GM21423 (cell line): ENCODE data around the gene MACROD1.
"Not testable (repeated sequence)": the region's sequence is repeated elsewhere in the genome, so short reads cannot be mapped to it uniquely, and the experiment has no call there.

Source experiments
- ATAC-seq: cut with Tn5 transposase; IDR thresholded peaks from one replicate; pipeline ENCODE4 v1.9.1; 2021; ENCODE audit warnings: mild to moderate bottlenecking, moderate library complexity; ENCODE audit not compliant: unreplicated experiment

MACROD1 gene

DNA sequence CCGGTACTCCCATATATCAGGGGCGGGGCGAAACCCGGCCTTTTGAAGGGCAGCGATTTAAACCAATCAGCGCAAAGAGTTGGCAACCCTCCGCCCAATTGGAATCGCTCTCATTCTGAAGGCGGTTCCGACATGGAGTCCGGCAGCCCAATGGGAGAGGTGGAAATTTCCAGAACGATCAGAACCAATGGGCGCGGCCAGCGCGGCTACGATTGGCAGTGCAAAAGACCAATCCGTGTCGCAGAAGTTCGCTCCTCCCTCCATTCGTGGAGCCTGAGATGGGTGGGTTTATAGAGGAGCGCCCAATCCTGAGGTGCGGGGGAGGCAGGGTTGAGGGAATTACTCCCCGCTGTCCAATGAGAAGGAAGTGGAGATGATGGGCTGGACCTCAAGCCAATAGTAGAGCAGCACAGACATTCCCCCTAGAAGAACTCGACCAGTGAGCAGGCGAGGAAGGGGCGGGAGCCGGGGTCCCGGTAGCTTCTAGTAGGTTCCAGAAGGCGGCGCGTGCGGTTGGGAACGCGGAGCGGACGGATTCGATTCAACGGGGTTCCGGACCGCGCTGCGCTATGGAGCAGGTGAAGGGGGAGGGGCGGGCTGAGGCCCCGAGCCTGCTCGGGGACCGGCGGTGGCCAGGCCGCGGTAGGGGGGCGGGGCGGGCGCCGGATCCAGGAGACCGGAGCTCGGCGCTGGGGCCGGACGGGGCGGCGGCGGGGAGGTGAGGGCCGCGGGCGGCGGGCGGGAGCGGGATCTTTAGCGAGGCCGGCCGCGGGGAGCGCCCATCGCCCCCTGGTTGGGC is 20.0 kb upstream of the MACROD1 start, which contains the start of gene STIP1:
STIP1 (plus strand) TSS at position 479 of the 799 bp plus-strand sequence; CDS start at position 570, 91 bp downstream.
- ATAC-seq, result peak; percentile 83

DNA sequence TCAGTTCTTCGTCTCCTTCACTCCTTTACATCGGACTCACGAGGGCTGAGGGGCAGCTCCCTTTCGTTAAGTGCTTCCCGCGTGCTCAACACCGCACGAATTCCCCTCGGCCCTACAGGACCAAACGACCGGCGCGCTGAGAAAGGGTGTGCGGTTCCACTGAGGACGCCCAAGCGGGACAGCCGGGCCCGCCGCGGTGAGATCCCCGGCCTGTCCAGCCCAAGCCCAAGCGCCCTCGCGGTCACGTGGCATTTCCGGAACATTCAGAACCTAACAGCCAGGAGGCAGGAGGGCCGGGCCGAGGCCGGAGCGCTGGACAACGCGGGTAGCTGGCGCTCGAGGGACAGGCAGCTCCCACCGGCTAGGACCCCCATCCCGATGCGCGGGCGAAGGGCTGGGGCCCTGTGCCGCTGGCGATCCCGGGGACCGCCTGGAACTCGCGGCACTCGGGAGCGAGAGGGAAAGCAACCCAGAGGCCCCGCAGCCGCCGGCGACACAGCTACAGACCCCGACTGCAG is 19.3 kb upstream of the MACROD1 start:
- peak; percentile 24 for ATAC-seq

DNA sequence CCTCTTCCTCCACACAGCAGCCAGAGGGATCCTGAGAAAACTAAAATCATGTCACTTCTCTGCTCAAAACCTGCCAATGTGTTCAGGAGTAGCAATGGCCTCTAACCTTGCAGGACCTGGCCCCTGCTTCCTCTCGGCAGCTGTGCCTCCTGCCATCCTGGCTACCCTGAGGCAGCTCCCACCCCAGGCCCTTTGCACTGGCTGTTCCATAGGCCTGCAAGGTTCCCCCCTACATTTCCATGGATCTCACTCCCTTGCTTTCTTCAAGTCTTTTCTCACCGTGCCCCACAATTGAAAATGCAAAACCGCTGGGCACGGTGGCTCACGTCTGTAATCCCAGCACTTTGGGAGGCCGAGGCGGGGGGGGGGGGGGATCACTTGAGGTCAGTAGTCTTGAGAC is 18.0 kb upstream of the MACROD1 start:
- ATAC-seq, result no peak

DNA sequence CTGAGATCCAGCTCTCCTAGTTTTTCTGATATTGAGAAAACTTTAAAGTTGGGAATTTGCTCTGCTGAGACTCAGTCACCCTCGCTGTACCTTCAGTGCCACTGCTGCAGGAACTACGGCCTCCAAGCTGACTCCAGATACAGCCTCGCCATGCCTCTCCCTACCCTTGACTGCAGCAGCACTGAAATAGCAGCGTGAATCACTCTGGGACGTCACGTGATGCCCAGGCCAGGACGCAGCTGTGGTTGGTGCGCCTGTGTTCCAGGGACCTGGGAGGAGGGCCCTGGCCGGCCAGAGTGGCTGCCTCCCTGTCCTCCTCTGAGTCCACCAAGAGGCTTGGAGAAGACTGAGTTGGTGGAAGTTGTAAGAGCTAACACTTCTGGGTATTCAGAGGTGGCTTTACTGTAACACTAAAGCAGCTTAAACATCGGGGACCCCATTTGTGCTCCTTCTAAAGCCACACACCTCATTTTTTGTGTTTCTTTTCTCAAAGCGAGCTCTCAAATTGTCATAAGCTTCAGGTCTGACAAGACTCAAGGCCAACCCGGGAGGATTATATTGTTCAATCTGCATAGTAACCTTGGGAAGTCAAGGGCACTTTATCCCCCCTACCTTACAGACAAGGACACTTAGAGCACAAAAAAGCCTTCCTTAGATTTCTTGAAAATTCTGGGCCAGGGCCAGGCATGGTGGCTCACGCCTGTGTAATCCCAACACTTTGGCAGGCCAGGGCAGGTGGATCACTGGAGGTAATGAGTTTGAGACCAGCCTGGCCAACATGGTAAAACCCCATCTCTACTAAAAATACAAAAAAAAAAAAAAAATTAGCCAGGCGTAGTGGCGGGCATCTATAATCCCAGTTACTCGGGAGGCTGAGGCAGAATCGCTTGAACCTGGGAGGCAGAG is 15.8 kb upstream of the MACROD1 start:
- no peak for ATAC-seq

DNA sequence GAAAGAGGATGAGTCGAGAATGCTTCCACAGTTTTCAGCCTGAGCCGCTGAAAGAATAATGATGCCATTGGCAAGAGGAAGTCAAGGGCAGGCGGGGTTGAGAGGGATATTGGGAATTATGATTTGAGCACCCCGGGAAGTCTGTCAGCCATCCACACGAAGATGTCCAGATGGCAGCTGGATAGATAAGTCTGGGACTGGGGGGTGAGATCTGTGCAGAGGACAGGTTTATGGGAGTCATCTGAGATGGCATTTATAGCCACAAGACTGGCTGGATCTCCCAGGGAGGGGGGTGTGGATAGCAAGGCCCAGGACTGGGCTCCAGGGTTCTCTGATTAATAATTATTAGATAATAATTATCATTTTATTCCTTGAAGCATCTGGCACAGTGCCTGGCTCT is 15.0 kb upstream of the MACROD1 start:
- no peak for ATAC-seq

DNA sequence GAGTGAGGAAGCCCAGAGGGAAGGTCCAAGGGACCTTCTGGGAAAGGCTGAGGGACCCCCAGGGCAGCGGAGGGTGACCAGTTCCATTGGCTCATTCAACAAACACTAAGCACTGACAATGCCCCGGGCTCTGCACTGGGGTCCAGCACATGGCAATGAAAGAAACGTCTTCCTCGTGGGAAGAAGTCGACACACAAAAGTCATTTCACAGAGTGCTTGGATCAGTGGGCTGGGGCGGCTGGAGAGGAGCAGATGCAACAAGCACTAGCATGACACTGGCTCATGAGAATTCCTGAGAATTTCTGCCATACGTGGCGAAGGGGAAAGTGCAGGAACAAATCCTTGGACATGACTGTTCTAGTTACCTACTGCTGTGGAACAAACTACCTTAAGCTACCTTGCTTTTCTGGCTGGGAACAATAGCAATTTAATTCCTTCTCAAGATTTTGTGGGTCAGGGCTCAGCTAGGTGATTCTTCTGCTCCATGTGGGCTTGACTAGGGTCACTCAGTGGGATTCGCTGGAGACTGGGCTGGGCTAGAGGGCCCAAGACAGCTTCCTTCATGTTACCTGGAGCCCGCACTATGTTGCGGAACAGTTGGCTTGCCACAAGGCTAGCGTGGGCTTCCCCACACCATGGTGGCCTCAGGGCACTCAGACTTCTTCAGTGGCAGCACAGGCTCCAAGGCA is 13.2 kb upstream of the MACROD1 start:
- no peak for ATAC-seq

DNA sequence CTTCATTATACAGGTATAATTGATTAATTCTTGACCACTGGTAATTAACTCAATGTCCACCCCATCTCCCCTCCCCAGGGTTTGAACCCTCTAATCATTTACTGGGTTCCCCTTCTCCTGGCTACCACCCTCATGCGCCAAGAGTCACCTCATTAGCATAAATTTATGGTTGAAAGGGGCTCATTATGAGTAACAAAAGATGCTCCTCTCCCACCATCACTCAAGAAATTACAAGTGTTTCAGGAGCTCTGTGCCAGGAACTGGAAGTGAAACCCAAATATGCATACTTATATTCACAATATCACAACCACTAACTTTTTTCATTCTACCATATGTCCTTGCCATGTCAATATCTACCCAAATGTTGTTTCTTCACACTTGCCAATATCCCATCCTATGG is 12.3 kb upstream of the MACROD1 start:
- ATAC-seq, result no peak

DNA sequence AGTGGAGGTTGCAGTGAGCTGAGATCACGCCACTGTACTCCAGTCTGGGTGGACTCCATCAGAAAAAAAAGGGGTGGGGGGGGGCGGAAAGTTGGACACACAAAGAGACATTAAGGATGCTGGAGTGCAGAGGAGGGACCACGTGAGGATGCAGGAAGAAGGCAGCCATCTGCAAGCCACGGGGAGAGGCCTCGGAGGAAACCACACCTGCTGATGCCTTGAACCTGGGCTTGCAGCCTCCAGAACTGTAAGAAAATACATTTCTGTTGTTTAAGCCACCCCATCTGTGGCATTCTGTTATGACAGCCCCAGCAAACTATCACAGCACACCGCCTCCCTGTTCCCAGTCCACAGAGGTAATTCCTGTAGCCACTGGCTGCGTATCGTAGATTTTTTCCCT is 10.8 kb upstream of the MACROD1 start:
- ATAC-seq, result no peak

DNA sequence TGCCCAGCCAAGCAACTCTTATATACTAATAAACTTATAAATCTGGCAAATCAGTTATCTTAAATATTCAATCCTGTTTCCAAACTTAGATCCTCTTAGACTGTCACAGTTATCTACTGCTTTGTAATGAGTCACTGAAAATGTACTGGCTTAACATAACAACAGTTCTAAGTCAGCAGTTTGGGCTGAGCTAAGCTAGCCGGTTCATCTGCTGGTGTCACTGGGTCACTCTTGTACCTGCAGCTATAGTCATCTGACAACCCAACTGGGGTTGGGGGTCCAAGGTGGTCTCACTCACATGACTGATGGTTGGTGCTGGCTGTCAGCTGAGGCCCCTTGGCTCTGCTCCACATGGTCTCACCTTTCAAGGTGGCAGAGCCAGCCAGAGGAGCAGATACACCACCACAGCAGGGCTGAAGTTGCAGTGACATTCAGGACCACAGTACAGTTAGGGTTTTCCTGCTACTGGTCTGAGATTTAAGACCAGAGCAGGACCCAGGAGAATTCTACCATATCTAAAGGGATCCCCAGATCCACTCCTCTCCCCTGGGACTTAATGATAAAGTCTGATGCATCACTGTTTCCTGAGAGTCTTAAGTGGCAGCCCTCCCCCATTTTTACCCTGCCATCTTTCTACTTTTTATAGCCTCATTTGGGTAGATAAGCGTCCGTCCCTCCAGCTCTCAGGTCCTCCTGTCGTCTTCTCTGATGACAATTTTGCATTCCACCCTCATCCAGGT is 7.9 kb upstream of the MACROD1 start:
- ATAC-seq, result no peak

DNA sequence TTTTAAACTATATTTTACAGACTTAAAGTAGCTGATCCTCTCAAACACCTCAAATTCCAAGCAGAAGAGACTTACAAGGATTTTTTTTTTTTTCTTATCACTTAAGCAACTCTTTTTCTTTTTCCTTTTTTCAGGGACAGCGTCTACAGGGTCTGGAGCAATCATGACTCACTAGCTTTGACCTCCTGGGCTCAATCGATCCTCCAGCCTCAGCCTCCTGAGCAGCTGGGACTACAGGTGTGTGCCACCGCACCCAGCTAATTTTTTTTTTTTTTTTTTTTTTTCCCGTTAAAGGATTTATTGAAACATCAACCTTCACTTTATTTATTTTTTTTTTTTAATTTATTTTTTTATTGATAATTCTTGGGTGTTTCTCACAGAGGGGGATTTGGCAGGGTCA is 4.5 kb upstream of the MACROD1 start:
- no peak for ATAC-seq

DNA sequence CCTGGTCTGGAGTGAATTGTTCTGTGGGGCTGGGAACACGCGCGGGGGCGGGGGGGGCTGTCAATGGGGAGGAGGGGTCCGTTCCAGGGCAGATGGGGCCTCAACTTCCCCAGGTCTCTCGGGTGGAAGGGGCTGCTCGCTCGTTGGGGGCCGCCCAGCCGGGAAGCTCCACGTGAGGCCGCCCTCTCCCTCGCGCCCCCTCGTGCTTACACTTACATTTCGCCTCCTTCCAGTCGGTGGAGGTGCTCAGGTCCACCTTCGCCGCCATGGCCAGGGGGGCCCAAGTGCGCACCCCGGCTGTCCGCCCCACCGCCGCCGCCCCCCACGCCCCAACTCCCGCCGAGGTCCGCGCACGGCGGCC is 452 bp downstream of the MACROD1 start:
- ATAC-seq, result no peak

DNA sequence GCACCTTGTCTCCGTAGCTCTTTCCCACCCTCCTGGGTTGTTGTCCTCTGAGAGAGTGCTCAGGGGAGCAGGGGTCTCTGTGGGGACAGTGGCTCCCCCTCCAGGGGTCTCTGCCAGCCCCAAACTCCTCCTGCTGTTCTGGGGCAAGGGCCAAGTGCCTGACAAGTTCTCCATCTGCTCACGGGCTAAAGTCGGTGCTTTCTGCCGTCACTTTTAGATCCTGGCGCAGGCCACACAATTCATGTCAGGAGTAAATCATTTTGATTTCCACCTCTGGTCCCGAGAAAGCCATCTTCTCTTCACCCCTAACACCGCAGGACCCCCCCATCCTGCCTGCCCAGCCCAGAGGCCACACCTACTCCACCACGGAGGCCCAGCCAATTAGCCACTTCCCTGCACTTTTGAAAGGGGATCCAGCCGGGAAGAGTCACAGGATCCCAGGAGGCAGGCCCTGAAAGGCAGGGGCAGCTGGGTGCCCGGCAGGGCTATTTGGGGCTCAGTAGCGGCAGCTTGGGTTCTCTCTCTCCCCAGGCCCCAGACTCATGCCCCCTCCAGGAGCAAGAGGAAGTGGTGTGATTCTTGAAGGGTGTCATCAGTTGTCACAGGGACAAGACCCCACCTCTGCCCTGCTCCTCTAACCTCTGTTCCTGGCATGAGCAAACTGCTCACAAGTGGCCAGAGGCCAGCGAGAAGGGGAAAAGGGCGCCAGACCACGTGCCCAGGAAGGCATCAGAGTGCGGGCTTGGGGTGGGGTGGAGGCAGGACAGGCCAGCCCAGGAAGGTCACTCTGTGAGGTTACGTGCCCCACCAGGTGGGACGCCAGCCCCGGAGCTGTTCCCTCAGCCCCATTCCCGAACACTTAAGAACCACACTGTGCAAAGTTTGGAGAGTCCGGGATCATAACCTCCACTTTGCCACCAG is 1.3 kb downstream of the MACROD1 start:
- ATAC-seq, result no peak

DNA sequence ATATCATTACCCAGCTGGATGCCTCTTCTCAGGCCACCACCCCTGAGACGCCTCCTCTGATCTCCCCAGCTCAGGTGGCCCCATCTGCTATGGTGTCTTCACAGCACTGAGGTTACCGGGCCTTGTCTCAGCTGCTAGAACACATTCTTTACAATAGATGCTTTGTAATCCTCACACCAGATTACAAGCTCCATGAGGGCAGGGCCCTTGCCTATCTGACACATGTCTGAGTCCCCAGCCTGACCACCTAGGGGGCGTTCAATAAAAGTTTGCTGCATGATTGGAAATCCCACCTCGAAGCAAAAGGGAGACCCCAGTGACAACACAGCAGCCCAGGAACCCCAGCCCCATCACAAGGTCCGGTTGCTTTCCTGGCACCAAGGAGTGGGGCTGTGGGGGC is 2.0 kb downstream of the MACROD1 start:
- ATAC-seq, result no peak

DNA sequence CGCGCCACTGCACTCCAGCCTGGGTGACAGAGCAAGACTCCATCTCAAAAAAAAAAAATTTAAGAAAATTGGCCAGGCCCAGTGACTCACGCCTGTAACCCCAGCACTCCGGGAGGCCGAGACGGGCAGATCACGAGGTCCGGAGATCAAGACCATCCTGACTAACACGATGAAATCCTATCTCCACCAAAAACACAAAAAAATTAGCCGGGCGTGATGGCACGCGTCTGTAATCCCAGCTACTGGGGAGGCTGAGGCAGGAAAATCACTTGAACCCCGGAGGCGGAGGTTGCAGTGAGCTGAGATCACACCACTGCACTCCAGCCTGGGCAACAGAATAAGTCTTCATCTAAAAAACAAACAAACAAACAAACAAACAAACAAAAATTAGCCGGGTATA is 3.1 kb downstream of the MACROD1 start:
- ATAC-seq, result not testable (repeated sequence)

DNA sequence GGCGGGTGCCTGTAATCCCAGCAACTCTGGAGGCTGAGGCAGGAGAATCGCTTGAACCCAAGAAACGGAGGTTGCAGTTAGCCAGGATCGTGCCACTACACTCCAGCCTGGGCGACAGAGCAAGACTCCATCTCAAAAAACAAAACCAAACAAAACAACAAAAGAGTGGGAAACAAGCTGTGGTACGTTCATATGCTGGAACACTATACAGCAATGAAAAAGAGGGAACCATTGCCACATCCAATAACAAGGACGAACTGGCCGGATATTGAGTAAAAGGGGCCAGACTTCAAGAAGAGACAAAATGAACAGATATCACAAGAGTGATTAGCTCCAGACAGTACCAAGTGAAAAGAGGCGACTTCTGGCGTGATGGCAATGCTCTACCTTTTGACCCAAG is 4.9 kb downstream of the MACROD1 start:
- no peak for ATAC-seq

DNA sequence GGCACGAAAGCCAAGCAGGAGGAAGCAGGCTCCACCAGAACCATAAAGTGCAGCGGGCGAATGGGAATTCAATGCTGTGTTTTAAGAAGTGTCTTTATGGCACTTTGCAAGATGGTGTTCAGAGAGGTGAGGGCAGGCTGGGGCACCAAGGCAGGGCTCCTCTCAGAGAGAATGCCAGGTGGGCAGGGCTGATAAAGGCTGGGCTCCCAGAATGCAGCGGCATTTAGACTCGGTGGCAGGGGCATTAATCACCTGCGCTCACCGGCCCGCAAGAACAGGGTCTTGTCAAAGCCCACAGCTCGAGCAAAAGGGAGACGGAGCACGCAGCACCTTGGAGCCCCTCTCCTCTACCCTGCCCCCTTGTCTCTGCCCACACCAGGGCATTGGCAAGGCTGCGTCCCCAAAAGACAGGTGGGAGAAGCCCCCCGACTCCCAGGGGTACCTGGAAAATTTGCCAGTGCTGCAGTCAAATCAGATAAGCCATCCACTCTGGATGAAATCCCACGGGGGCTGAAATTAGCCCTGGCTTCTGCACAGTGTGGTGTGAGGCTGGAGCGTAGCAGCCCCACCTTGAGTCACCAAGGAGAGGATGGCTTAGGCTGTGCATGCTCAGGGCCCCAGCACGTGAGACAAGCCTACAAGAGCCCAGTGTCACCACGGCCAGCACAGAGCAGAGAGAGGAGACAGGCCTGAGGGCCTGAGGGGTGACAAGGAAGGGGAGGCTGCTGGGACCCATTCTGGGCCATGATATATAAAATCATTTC is 8.1 kb downstream of the MACROD1 start:
- ATAC-seq, result no peak

DNA sequence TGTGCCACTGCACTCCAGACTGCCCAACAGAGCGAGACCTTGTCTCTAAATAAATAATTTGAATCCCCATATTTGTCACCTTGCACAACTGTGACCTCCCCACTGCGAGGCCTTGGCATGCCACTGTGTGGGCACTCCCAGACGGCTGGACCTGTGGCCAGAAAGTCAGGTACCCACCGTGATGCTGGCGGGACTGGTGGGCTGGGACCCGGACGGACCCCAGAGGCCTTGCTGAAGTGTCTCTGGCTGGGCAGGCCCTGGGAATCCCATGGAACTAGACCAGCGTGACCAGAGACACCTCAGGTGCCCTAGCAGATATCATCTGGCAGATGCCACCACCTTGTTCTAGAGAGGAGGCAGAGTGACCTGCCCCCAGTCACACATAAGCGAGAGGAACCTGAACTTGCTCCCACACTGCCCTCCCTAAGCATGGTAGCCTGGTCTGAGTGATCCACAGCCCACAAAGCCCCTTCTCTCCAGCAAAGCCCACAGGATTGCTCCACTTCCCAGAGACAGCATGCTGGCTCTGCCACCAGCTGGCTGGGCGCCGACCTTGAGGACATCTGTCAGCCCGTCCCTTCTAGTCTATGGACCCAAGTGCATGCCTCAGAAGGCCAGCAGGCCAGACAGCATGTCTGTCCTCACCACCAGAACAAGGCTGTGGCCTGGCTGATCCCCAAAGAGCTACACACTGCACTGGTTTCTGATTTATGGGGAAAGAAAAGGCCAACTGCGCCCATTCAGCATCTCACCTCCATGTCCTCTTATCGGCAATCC is 9.5 kb downstream of the MACROD1 start:
- no peak for ATAC-seq

DNA sequence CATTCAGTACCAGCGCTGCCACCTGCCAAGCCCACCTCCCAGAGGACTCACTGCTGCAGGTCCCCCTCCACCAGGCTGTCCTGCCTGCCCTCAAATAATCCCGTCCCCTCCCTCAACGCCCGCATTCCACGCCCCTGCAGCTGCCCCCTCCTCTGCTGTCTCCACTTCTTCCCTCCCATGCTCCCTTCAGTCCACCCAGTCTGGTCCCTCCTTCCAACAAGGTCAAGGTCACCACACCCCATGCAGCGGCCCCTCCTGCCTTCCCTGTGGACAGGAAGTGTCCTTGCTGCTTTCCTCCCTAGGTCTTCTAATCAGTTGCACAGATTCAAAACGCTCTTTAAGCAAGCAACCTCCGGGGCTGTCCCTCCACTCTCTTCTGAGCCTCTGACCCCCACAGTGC is 12.1 kb downstream of the MACROD1 start:
- ATAC-seq, result no peak
